GM10266 (cell line): ENCODE data around the gene DMAC2L.
"Not testable (repeated sequence)": the region's sequence is repeated elsewhere in the genome, so short reads cannot be mapped to it uniquely, and the experiment has no call there.

ENCODE experiments used
- DNase-seq: peaks from one replicate; pipeline ENCODE4 v3.0.0; 2012; ENCODE audit errors: extremely low spot score
- CTCF ChIP-seq: IDR thresholded peaks from 2 replicates; pipeline ENCODE4 v1.5.1; 2012; ENCODE audit warnings: mild to moderate bottlenecking, low read depth; ENCODE audit not compliant: control insufficient read depth, insufficient read depth; ENCODE audit errors: missing control alignments

DMAC2L gene

GRCh38 chr14:50362764-50363713 is 50.9 kb downstream of the DMAC2L start:
- TF ChIP-seq CTCF, result no peak
- peak; percentile 36 for DNase-seq

- no peak for TF ChIP-seq CTCF
- peak; percentile 68 for DNase-seq
These were observed 51.6 kb downstream of the DMAC2L start for GRCh38 chr14:50363714-50364111.

GRCh38 chr14:50364792-50365191 is 52.7 kb downstream of the DMAC2L start:
- TF ChIP-seq CTCF, result no peak
- no peak for DNase-seq

GRCh38 chr14:50365572-50365971 is 53.4 kb downstream of the DMAC2L start:
- not testable (repeated sequence) for DNase-seq

- no peak for DNase-seq
- no peak for TF ChIP-seq CTCF
These were observed 54.0 kb downstream of the DMAC2L start for GRCh38 chr14:50366115-50366514.

- TF ChIP-seq CTCF, result no peak
- DNase-seq, result no peak
These were observed 54.5 kb downstream of the DMAC2L start for GRCh38 chr14:50366589-50366988.

- TF ChIP-seq CTCF, result no peak
- no peak for DNase-seq
These were observed 59.4 kb downstream of the DMAC2L start for GRCh38 chr14:50371546-50371945.
